Measurements from ENCODE around the gene SLC6A12. TPM values are rescaled to one million over a fixed set of nuclear protein-coding genes. Genes with fewer than 3 reads are reported as not detected.

Gene SLC6A12
- total RNA-seq, 2 experiments from 2014 or later = not detected

DNA sequence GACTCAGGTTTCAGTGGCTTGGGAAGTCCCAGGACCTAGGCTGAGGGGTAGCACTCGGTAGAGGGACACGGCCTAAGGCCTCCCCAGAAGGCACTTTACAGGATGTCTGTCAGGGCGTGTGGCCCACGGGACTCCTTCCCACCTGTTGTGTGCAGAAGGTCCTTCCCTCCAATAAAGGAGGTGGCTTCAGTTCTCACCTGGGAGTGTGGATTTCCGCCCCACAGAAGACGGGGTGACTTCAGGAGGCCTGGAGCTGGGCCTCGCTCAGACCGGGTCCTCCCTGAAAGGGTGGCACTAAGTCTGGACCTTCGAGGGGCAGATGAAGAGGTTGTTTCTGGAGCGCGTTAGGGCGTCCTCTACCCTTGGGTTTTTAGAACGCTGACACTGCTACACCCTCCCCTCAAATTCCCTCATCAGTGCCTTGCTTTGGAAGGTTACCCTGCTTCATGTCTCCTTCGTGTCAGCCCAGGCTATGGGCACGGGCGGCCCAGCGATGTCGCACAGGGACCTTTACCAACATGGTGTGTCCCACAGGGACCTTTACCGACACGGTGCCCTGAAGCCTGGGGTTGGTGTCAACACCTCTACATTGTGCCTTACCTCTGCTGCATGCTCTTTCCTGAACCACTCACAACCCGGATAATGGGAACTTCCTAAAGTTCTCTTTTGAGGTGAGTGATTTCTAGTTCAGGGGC is 7.1 kb downstream of the SLC6A12 start:
- Mint-ChIP-seq H3K9me3 (no peaks in the 10 kb centered on the region), H3K27me3 (peaks cover 75% of the 10 kb centered on the region), H3K27ac (no peak overlapping the region), H3K4me1 (ENCODE audit: low read depth) (peaks cover 4% of the 10 kb centered on the region), H3K4me3 (no peak overlapping the region), H3K36me3 (ENCODE audit: low read depth) (no peaks in the 10 kb centered on the region)
- H3K4me3 ChIP-seq (ENCODE audit: low read length) = no peak overlapping the region
- ChIA-PET CTCF (no interaction called here), POLR2A (no interaction called here)
- peaks cover 23 to 47% of the 10 kb centered on the region in 2 experiments for H3K27me3 ChIP-seq (ENCODE audit: control insufficient read depth in 1 of 2, insufficient read depth in 2 of 2, low read length in 2 of 2)
- DNase-seq = no peak
- H3K36me3 ChIP-seq (ENCODE audit: insufficient read depth, low read length) = no peaks in the 10 kb centered on the region
- TF ChIP-seq, protein P1, sequence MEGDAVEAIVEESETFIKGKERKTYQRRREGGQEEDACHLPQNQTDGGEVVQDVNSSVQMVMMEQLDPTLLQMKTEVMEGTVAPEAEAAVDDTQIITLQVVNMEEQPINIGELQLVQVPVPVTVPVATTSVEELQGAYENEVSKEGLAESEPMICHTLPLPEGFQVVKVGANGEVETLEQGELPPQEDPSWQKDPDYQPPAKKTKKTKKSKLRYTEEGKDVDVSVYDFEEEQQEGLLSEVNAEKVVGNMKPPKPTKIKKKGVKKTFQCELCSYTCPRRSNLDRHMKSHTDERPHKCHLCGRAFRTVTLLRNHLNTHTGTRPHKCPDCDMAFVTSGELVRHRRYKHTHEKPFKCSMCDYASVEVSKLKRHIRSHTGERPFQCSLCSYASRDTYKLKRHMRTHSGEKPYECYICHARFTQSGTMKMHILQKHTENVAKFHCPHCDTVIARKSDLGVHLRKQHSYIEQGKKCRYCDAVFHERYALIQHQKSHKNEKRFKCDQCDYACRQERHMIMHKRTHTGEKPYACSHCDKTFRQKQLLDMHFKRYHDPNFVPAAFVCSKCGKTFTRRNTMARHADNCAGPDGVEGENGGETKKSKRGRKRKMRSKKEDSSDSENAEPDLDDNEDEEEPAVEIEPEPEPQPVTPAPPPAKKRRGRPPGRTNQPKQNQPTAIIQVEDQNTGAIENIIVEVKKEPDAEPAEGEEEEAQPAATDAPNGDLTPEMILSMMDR (IDR thresholded peaks at IDR 0.05) = no peak
- H3K4me1 ChIP-seq (ENCODE audit: insufficient read depth, low read length) = peaks cover 2% of the 10 kb centered on the region
- intact Hi-C loops (cut with DNase I, micrococcal nuclease) = no loop called here
- H3K9me3 ChIP-seq (ENCODE audit: control insufficient read depth in 1 of 2, insufficient read depth in 1 of 2, low read length in 2 of 2) = peaks cover 0 to 3% of the 10 kb centered on the region in 2 experiments
- no peak overlapping the region for H3K27ac ChIP-seq (ENCODE audit: low read depth in 1 of 2, low read length in 2 of 2)
- ATAC-seq (ENCODE audit: poor library complexity) = no peak

DNA sequence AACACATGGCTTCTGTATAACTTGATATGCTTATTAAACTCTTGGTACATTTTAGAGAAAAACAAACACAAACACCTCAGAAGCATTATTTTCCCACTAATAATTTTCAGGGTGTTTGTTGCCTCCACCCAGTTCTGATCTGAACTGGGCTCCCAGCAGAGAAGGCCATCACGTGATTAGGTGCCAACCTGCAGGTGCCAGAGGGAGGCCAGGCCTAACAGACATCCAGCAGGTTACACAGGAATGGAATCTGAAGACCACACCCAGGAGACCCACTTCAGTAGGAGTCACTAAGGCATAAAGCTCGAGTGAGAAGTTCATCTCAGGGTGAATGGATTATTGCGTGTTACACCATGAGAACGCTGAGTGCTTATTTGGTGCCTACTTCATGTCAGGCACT is 8.9 kb downstream of the SLC6A12 start:
- no peak overlapping the region for H3K4me3 Mint-ChIP-seq
- H3K9me3 Mint-ChIP-seq = no peaks in the 10 kb centered on the region
- H3K27me3 ChIP-seq (ENCODE audit: control insufficient read depth in 1 of 2, insufficient read depth in 2 of 2, low read length in 2 of 2) = peaks cover 23 to 41% of the 10 kb centered on the region in 2 experiments
- intact Hi-C loops (cut with DNase I, micrococcal nuclease) = no loop called here
- ATAC-seq (ENCODE audit: poor library complexity) (no peak), DNase-seq (no peak)
- H3K27ac ChIP-seq (ENCODE audit: low read depth in 1 of 2, low read length in 2 of 2) = no peak overlapping the region
- H3K27me3 Mint-ChIP-seq = peaks cover 73% of the 10 kb centered on the region
- ChIA-PET POLR2A (no interaction called here), CTCF (no interaction called here)
- H3K4me1 Mint-ChIP-seq (ENCODE audit: low read depth) = peaks cover 4% of the 10 kb centered on the region
- H3K9me3 ChIP-seq (ENCODE audit: control insufficient read depth in 1 of 2, insufficient read depth in 1 of 2, low read length in 2 of 2) = peaks cover 0 to 3% of the 10 kb centered on the region in 2 experiments
- peaks cover 2% of the 10 kb centered on the region for H3K4me1 ChIP-seq (ENCODE audit: insufficient read depth, low read length)
- TF ChIP-seq, protein P1 (IDR thresholded peaks at IDR 0.05) = no peak
- H3K27ac Mint-ChIP-seq = no peak overlapping the region
- no peak overlapping the region for H3K4me3 ChIP-seq (ENCODE audit: low read length)
- H3K36me3 ChIP-seq (ENCODE audit: insufficient read depth, low read length) = no peaks in the 10 kb centered on the region
- H3K36me3 Mint-ChIP-seq (ENCODE audit: low read depth) = no peaks in the 10 kb centered on the region

DNA sequence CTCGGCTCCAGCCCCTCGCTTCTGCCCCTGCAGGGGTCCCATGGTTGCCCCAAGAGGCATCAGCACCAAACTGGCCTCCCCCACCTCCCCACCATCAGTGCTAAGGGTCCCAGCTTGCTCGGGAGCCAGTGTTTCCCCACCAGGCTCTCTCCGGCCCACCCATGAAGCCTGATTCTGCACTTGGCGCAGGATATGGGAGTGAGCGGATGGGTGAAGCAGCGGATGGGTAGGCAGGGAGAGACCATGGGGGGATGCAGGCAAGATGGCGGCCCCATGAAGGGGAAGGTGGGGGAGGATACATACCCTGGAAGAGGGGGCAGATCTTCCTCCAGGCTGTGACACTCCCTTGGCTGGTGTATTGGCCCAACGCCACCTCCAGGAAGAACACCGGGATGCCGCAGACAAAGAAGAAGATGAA is 9.7 kb downstream of the SLC6A12 start:
- ATAC-seq (ENCODE audit: poor library complexity) (no peak), DNase-seq (no peak)
- Mint-ChIP-seq H3K36me3 (ENCODE audit: low read depth) (no peaks in the 10 kb centered on the region), H3K27ac (no peak overlapping the region), H3K27me3 (peaks cover 75% of the 10 kb centered on the region), H3K9me3 (no peaks in the 10 kb centered on the region), H3K4me1 (ENCODE audit: low read depth) (peaks cover 4% of the 10 kb centered on the region), H3K4me3 (no peak overlapping the region)
- Histone ChIP-seq H3K36me3 (ENCODE audit: insufficient read depth, low read length) (no peaks in the 10 kb centered on the region), H3K27me3 (ENCODE audit: control insufficient read depth in 1 of 2, insufficient read depth in 2 of 2, low read length in 2 of 2) (peaks cover 23 to 41% of the 10 kb centered on the region in 2 experiments), H3K4me1 (ENCODE audit: insufficient read depth, low read length) (peaks cover 2% of the 10 kb centered on the region), H3K9me3 (ENCODE audit: control insufficient read depth in 1 of 2, insufficient read depth in 1 of 2, low read length in 2 of 2) (peaks cover 0 to 3% of the 10 kb centered on the region in 2 experiments), H3K4me3 (ENCODE audit: low read length) (no peak overlapping the region), H3K27ac (ENCODE audit: low read depth in 1 of 2, low read length in 2 of 2) (no peak overlapping the region)
- intact Hi-C loops (cut with DNase I, micrococcal nuclease) = no loop called here
- TF ChIP-seq, protein P1 (IDR thresholded peaks at IDR 0.05) = no peak
- POLR2A ChIA-PET = no interaction called here
- CTCF ChIA-PET = no interaction called here
